Rectal smooth muscle tissue (tissue), 1 donor: ENCODE data around the gene CPHXL.

Experiments used
- H3K27ac ChIP-seq: one replicate; pipeline ENCODE4 v1.7.0; 2013; ENCODE audit warnings: low read depth, low read length, inconsistent platforms
- H3K27me3 ChIP-seq: one replicate; pipeline ENCODE4 v1.7.0; 2013; ENCODE audit warnings: low read length; ENCODE audit not compliant: control insufficient read depth, insufficient read depth
- H3K36me3 ChIP-seq: one replicate; pipeline ENCODE4 v1.7.0; 2013; ENCODE audit warnings: low read length; ENCODE audit not compliant: control insufficient read depth, insufficient read depth
- H3K4me1 ChIP-seq: one replicate; pipeline ENCODE4 v1.7.0; 2013; ENCODE audit warnings: low read length; ENCODE audit not compliant: control insufficient read depth, insufficient read depth
- H3K4me3 ChIP-seq: one replicate; pipeline ENCODE4 v1.7.0; 2013; ENCODE audit warnings: low read length
- H3K9ac ChIP-seq: one replicate; pipeline ENCODE4 v1.7.0; 2013; ENCODE audit warnings: low read length

Gene CPHXL

GRCh38 chr16:75687361-75687760 lies 38.9 kb downstream of the CPHXL start:
- no peaks in the 10 kb centered on the region for H3K36me3 ChIP-seq
- no peaks in the 10 kb centered on the region for H3K4me1 ChIP-seq
- no peak overlapping the region for H3K4me3 ChIP-seq
- H3K27me3 ChIP-seq, result no peaks in the 10 kb centered on the region
- no peak overlapping the region for H3K9ac ChIP-seq
- no peak overlapping the region for H3K27ac ChIP-seq

GRCh38 chr16:75682308-75682707 lies 44.0 kb downstream of the CPHXL start:
- H3K4me1 ChIP-seq, result no peaks in the 10 kb centered on the region
- no peaks in the 10 kb centered on the region for H3K36me3 ChIP-seq
- H3K4me3 ChIP-seq, result no peak overlapping the region
- no peak overlapping the region for H3K9ac ChIP-seq
- H3K27ac ChIP-seq, result no peak overlapping the region
- no peaks in the 10 kb centered on the region for H3K27me3 ChIP-seq

DNA sequence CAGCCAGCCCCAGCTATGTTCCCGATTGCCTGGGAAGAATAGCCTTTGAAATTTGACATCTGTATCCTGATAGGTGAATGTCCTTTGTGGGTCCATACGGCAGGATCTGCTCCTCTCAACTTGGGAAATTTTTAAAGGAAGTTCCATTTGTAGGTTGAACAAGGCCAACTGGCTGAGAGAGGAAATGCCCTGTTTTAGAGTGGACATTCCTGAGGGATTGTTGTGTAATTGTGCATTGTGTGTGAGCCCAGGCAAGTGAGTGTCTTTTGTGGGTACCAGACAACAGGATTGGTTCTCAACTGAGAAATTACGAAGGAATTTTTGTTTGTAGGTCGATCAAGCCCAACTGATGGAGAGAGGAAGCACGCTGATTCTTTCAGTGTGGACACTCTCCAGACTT lies 46.9 kb downstream of the CPHXL start:
- no peak overlapping the region for H3K4me3 ChIP-seq
- H3K4me1 ChIP-seq, result no peaks in the 10 kb centered on the region
- H3K27ac ChIP-seq, result no peak overlapping the region
- H3K27me3 ChIP-seq, result no peaks in the 10 kb centered on the region
- no peak overlapping the region for H3K9ac ChIP-seq
- no peaks in the 10 kb centered on the region for H3K36me3 ChIP-seq

- no peak within 1 kb of the TSS for H3K4me3 ChIP-seq
- no peak within 1 kb of the TSS for H3K27ac ChIP-seq
- no peaks in the 10 kb centered on the region for H3K36me3 ChIP-seq
- no peaks in the 10 kb centered on the region for H3K27me3 ChIP-seq
- no peak within 1 kb of the TSS for H3K9ac ChIP-seq
- no peaks in the 10 kb centered on the region for H3K4me1 ChIP-seq
Observed at GRCh38 chr16:75676909-75677308, 49.4 kb downstream of the CPHXL start, which contains the start of gene CPHXL2. TSS of gene CPHXL2 (minus strand) at chr16:75677009. CDS start at chr16:75676999, 10 bp downstream.

- Histone ChIP-seq H3K36me3 (no peaks in the 10 kb centered on the region), H3K4me3 (no peak overlapping the region), H3K9ac (no peak overlapping the region), H3K27me3 (no peaks in the 10 kb centered on the region), H3K4me1 (no peaks in the 10 kb centered on the region), H3K27ac (no peak overlapping the region)
Observed at GRCh38 chr16:75667503-75667902, 58.8 kb downstream of the CPHXL start.
